Right atrium auricular region (tissue), 2 donors: ENCODE data around the gene NAA20. TPM values are rescaled to one million over a fixed set of nuclear protein-coding genes. Genes with fewer than 3 reads are reported as not detected.

ENCODE experiments used
- DNase-seq: peaks from one replicate; pipeline ENCODE4 v3.0.0-alpha.2; 2019; ENCODE audit warnings: low spot score
- H3K27ac ChIP-seq, 2 donors: fragments of 200-600 bp; sonication (generic); 1 replicate in 1 of 2; 2 replicates in 1 of 2; pipeline ENCODE4 v1.5.1; 2016 to 2019
- H3K27me3 ChIP-seq, 2 donors: fragments of 200-600 bp; sonication (generic); one replicate each; pipeline versions ENCODE4 v1.5.1 to v1.6.0; 2017 to 2019
- H3K36me3 ChIP-seq: fragments of 200-600 bp; sonication (generic); one replicate; pipeline ENCODE4 v1.5.1; 2016
- H3K4me1 ChIP-seq, 2 donors: fragments of 200-600 bp; sonication (generic); one replicate each; pipeline versions ENCODE4 v1.5.1 to v1.6.0; 2017 to 2019
- H3K4me3 ChIP-seq, 2 donors: fragments of 200-600 bp; sonication (generic); 1 replicate in 1 of 2; 2 replicates in 1 of 2; pipeline ENCODE4 v1.5.1; 2017 to 2019; ENCODE audit warnings: mild to moderate bottlenecking in 1 of 2, moderate library complexity in 1 of 2
- H3K9me3 ChIP-seq, 2 donors: fragments of 200-600 bp; sonication (generic); one replicate each; pipeline ENCODE4 v1.5.1; 2019
- total RNA-seq, 2 donors: library from RNA; depleted of rRNA; stranded (reverse); fragments of >200 nt; gene quantifications; one replicate each; pipeline ENCODE4 v1.1.0, GENCODE V29; 2016
- TF ChIP-seq, protein P1 (sequence below), 2 donors: fragments of 200-600 bp; sonication (generic); IDR thresholded peaks; one replicate each; pipeline ENCODE4 v1.5.1; 2019; ENCODE audit warnings: antibody characterized with exemption in 2 of 2

Gene NAA20
- total RNA-seq, 2 donors from 2014 or later = 32.2 to 33.8 TPM

DNA sequence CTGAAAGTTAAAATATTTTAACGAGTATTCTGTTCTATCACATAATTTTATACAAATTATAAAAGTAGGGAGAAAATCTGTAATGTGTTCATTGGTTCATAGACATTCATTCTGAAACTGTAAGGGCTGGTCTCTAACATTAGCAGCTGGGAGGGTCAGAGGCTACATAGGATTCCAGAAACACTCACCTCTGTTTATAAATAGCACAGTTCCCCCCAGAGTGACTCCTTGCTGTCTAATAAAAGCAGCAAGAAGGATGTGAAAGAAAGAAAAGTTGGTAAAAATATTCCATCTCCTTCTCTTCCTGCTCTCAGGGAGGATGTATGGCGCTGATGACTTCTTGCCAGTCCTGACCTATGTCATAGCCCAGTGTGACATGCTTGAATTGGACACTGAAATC, 25.3 kb upstream of the NAA20 start:
- Histone ChIP-seq H3K36me3 (peaks cover 26% of the 10 kb centered on the region), H3K4me1 (peaks cover 0 to 78% of the 10 kb centered on the region in 2 donors), H3K27ac (no peak overlapping the region), H3K4me3 (no peak overlapping the region), H3K27me3 (no peaks in the 10 kb centered on the region), H3K9me3 (no peaks in the 10 kb centered on the region)
- TF ChIP-seq, protein P1, sequence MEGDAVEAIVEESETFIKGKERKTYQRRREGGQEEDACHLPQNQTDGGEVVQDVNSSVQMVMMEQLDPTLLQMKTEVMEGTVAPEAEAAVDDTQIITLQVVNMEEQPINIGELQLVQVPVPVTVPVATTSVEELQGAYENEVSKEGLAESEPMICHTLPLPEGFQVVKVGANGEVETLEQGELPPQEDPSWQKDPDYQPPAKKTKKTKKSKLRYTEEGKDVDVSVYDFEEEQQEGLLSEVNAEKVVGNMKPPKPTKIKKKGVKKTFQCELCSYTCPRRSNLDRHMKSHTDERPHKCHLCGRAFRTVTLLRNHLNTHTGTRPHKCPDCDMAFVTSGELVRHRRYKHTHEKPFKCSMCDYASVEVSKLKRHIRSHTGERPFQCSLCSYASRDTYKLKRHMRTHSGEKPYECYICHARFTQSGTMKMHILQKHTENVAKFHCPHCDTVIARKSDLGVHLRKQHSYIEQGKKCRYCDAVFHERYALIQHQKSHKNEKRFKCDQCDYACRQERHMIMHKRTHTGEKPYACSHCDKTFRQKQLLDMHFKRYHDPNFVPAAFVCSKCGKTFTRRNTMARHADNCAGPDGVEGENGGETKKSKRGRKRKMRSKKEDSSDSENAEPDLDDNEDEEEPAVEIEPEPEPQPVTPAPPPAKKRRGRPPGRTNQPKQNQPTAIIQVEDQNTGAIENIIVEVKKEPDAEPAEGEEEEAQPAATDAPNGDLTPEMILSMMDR (IDR thresholded peaks at IDR 0.05) = no peak
- no peak for DNase-seq

DNA sequence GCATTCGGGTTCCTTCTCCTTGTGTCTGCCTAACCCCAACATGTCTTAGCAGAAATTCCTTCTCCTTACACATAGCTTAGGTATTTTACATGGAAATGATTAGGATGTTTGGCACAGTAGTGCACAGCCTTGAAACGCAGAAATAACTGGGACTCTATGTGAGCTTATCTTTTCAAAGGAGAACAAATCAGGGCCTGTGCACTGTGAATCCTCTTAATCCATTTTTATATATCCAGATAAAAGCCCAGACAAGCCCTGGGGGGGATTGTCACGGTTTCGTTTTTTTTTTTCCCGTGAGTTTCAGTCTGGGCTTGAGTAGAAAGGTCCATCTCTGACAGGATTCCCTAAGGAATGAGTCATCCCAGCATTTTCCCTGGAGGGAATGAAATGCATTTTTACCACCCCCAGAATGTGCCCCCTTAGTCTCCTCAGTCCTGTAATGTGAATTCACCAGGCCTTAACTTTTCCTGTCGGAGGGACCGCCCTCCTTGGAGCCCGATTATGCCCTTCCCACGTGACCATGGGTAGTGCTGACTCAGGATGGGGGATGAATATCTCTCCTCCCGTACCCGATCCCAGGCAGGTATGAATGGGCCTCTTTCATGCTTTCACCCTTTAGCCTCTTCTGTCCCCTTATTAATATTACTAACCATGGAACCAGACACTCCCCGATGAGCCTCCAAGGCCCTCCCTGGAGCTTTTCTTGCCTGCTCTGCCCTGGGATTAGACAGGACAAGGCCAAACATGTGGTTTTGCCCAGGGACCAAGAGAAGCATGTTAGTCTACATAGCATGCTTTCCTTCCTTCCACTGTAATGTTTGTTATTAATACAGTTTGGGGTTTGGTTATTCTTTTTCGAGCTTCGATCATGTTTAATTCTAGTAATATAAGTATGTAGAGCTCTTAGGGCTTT, 23.9 kb upstream of the NAA20 start:
- Histone ChIP-seq H3K4me1 (peaks cover 0 to 73% of the 10 kb centered on the region in 2 donors), H3K27me3 (no peaks in the 10 kb centered on the region), H3K27ac (peak overlapping the region; percentile 65 to 73), H3K36me3 (peaks cover 40% of the 10 kb centered on the region), H3K4me3 (no peak overlapping the region), H3K9me3 (no peaks in the 10 kb centered on the region)
- TF ChIP-seq, protein P1 (IDR thresholded peaks at IDR 0.05) = no peak
- DNase-seq = no peak

DNA sequence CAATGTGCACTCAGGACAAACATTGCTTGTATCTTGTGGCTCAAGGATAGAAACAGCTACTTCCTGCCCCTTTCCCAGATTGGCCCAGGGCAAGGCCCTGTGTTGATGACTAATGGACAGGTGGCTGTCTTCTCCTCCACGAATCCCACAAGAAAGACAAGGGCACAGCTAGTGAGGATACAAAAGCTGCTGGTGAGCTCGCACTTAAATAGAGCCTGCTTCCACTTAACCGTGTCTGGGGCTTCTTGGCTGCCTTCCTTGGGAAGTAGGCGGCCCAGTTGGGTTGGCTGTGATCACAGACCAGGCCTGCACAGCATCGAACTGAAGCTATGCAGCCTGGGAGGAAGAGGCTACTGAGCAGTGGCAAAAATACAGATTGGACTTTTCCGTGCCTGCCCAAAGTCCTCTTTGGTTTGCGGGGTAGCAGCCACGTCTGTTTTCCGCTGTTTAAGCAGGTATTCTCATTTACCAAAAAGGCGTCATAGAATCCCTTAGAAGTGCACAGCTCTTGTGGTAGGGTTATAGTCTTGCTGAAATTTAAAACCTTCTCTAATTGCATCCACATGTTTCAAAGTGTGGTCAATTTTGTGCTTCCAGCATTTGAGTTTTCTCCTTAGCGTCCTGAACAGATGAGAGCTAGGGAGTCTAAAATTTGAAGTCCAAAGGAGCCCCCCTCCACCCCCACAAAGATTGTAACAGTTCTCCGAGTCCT, 23.0 kb upstream of the NAA20 start:
- Histone ChIP-seq H3K36me3 (peaks cover 48% of the 10 kb centered on the region), H3K9me3 (no peaks in the 10 kb centered on the region), H3K27ac (peak overlapping the region; percentile 65 to 73), H3K27me3 (no peaks in the 10 kb centered on the region), H3K4me3 (no peak overlapping the region), H3K4me1 (peaks cover 0 to 64% of the 10 kb centered on the region in 2 donors)
- DNase-seq = no peak
- TF ChIP-seq, protein P1 (IDR thresholded peaks at IDR 0.05) = no peak

DNA sequence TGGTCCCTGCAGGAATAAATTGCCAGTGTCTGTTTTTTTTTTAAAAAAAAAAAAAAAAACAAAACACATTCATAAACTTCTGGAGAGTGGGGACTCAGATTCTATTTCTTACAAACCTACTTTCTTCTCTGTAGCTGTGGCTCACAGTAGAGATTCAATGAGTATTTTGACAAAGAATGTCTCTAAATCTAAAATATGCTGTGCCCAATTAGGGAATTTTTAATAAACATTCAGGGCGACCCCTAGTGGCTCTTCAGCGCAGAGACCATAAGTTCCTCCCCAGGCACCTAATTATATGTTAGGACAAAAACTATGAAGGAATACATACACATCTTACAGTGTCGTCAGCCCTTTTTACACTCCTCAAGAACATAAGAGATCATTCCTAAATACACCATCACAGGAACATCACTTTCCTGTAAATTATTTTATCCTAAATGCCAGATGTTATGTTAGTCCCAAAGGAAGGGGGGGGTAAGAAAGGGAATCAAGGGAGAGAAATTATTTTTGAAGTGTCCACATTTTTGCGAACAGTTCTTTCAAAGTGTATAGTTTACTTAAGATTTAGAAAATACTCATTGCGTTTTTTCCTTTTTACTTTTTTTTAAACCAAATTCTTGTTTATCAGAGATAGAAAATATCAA, 21.8 kb upstream of the NAA20 start:
- DNase-seq = no peak

DNA sequence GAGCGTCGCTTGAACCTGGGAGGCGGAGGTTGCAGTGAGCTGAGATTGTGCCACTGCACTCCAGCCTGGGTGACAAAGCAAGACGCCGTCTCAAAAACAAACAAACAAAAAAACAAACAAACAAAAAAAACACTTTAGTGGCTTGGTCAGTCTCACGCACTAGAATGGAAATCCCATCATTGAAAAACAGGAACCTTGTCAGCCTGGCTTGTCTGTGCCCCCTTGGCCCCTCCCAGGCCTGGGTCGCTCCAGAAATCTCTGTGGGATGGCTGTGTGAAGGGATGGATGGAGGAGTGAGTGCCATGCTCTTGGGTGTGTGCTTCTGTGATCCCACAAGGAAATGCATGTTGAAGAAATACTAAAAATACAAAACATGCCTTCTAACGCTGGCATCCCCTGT, 20.9 kb upstream of the NAA20 start:
- peaks cover 0 to 52% of the 10 kb centered on the region in 2 donors for H3K4me1 ChIP-seq
- TF ChIP-seq, protein P1 (IDR thresholded peaks at IDR 0.05) = no peak
- H3K4me3 ChIP-seq = no peak overlapping the region
- H3K27me3 ChIP-seq = no peaks in the 10 kb centered on the region
- no peak for DNase-seq
- peak overlapping the region; percentile 46 to 50 for H3K27ac ChIP-seq
- no peaks in the 10 kb centered on the region for H3K9me3 ChIP-seq
- peaks cover 62% of the 10 kb centered on the region for H3K36me3 ChIP-seq

More for the DNA sequence above, 21.8 kb upstream of the NAA20 start:
- Histone ChIP-seq H3K4me1 (peaks cover 0 to 55% of the 10 kb centered on the region in 2 donors), H3K36me3 (peaks cover 56% of the 10 kb centered on the region), H3K27ac (peak overlapping the region in 1 of 2 donors; percentile 65), H3K27me3 (no peaks in the 10 kb centered on the region), H3K9me3 (no peaks in the 10 kb centered on the region), H3K4me3 (no peak overlapping the region)
- TF ChIP-seq, protein P1 (IDR thresholded peaks at IDR 0.05) = peak; percentile 48 to 86
